Colonic mucosa (tissue), 4 donors: ENCODE measurements around the gene NDEL1. TPM values are rescaled to one million over a fixed set of nuclear protein-coding genes. Genes with fewer than 3 reads are reported as not detected.

Experiments
- DNase-seq: peaks from one replicate; pipeline ENCODE4 v3.0.0-alpha.2; 2020
- H3K27ac ChIP-seq: fragments of 200-600 bp; one replicate; pipeline ENCODE4 v1.8.0; 2021
- H3K27me3 ChIP-seq: fragments of 200-600 bp; one replicate; pipeline ENCODE4 v1.8.0; 2021
- H3K36me3 ChIP-seq: fragments of 200-600 bp; one replicate; pipeline ENCODE4 v1.8.0; 2021
- H3K4me1 ChIP-seq: fragments of 200-600 bp; one replicate; pipeline ENCODE4 v1.8.0; 2021; ENCODE audit warnings: mild to moderate bottlenecking
- H3K4me3 ChIP-seq: fragments of 200-600 bp; one replicate; pipeline ENCODE4 v1.8.0; 2021
- H3K9ac ChIP-seq, 2 donors: one replicate each; pipeline ENCODE4 v1.7.0; 2013; ENCODE audit warnings: control low read depth in 2 of 2, low read depth in 2 of 2, low read length in 2 of 2
- H3K9me3 ChIP-seq: fragments of 200-600 bp; one replicate; pipeline ENCODE4 v1.8.0; 2021
- intact Hi-C: fragments of 100-400 bp; cut with DNase I; formaldehyde crosslinking; loops from one replicate; pipeline ENCODE4 v1.14.1; 2022
- total RNA-seq, 2 donors: library from RNA; stranded (reverse); fragmentation: NEBNext Ultra II Directional in 1 of 2; extraction: Animal tissue kit (Norgen Biotek cat#: 25700) in 1 of 2; gene quantifications; one replicate each; pipeline ENCODE4 v1.2.1, GENCODE V29; 2021
- TF ChIP-seq, protein P1 (sequence below): fragments of 200-600 bp; IDR thresholded peaks from one replicate; pipeline ENCODE4 v1.8.0; 2022; ENCODE audit warnings: antibody characterized with exemption, mild to moderate bottlenecking
- donor health status: healthy.
- donor health status: DM: no; HTN: no; CAD: no.
- donor health status: DM: no; HTN: no; CAD: no.

Gene NDEL1
- total RNA-seq, 2 donors from 2014 or later, result 47.1 TPM

DNA sequence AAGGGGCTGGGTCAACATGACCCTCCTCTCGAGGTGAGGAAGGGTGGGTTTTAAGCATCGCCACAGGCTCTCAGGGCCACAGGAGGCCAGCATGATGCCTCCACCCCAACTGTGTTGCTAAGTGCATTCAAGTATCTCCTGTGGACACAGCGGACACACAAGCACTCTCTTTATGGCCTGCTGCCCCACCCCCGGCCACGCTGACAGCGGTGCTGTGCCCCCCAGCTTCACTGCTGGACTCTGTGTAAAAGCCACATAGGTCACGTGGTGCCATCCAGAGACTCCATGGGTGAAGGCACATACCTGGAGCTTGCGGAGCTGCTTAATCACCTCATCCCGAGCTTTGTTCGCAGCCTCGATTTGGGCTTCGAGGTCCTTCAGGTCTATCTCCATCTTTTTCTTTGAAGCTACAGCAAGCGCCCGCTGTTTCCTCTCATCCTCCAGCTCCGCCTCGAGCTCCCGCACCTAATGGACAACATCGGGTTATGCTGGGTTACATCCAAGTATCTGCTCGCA lies 51.5 kb downstream of the NDEL1 start:
- TF ChIP-seq, protein P1, sequence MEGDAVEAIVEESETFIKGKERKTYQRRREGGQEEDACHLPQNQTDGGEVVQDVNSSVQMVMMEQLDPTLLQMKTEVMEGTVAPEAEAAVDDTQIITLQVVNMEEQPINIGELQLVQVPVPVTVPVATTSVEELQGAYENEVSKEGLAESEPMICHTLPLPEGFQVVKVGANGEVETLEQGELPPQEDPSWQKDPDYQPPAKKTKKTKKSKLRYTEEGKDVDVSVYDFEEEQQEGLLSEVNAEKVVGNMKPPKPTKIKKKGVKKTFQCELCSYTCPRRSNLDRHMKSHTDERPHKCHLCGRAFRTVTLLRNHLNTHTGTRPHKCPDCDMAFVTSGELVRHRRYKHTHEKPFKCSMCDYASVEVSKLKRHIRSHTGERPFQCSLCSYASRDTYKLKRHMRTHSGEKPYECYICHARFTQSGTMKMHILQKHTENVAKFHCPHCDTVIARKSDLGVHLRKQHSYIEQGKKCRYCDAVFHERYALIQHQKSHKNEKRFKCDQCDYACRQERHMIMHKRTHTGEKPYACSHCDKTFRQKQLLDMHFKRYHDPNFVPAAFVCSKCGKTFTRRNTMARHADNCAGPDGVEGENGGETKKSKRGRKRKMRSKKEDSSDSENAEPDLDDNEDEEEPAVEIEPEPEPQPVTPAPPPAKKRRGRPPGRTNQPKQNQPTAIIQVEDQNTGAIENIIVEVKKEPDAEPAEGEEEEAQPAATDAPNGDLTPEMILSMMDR, result no peak
- no peaks in the 10 kb centered on the region for H3K9me3 ChIP-seq
- H3K9ac ChIP-seq, result no peak overlapping the region
- intact Hi-C loops, result no loop called here
- no peak for DNase-seq
- H3K4me1 ChIP-seq, result no peaks in the 10 kb centered on the region
- H3K4me3 ChIP-seq, result no peak overlapping the region
- H3K36me3 ChIP-seq, result no peaks in the 10 kb centered on the region
- no peaks in the 10 kb centered on the region for H3K27me3 ChIP-seq
- no peak overlapping the region for H3K27ac ChIP-seq

DNA sequence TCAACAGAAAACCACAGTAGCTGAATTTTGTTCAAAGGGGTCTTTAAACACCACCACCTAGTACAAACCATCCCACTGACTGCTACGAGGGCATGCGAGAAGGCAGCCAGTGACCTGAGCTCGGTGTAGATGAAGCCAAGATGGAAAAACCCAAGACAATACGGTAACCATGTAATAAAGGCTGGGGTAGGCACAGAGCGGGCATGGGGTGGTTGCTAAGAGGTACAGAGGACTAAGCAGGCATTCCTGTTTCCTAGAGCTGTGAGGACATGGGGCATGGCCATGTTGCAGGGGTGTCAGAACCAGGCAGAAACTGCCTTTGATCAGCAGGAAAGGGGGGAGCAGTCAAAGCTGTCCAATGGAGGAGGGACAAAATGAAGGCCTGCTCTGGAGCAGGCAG lies 52.1 kb downstream of the NDEL1 start:
- no peaks in the 10 kb centered on the region for H3K36me3 ChIP-seq
- no peaks in the 10 kb centered on the region for H3K4me1 ChIP-seq
- TF ChIP-seq, protein P1, result no peak
- H3K27me3 ChIP-seq, result no peaks in the 10 kb centered on the region
- intact Hi-C loops, result no loop called here
- H3K9ac ChIP-seq, result no peak overlapping the region
- H3K9me3 ChIP-seq, result no peaks in the 10 kb centered on the region
- no peak overlapping the region for H3K27ac ChIP-seq
- no peak overlapping the region for H3K4me3 ChIP-seq
- DNase-seq, result no peak

DNA sequence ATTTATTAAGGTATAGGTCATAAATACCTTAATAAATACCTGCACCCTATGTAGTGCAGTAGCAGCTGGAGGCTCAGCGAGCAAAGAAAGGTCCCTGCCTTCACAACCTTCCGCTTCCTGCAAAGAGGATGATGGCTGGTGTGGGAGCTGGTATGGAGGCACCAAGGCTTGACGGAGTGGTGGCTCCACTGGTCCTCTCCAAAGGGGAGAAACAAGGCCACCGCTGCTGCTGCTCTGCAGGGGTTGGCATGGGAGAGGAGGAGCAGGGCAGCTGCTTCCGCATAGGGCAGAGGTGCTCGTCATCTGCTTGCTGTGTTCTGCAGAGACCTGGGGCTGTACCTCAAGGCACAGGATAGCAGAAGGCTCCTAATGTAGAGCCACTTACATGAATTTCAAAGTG lies 52.8 kb downstream of the NDEL1 start:
- Histone ChIP-seq H3K27ac (no peak overlapping the region), H3K36me3 (no peaks in the 10 kb centered on the region), H3K27me3 (no peaks in the 10 kb centered on the region), H3K9me3 (no peaks in the 10 kb centered on the region), H3K4me3 (no peak overlapping the region), H3K4me1 (no peaks in the 10 kb centered on the region), H3K9ac (no peak overlapping the region)
- DNase-seq, result no peak
- TF ChIP-seq, protein P1, result no peak
- intact Hi-C loops, result no loop called here

DNA sequence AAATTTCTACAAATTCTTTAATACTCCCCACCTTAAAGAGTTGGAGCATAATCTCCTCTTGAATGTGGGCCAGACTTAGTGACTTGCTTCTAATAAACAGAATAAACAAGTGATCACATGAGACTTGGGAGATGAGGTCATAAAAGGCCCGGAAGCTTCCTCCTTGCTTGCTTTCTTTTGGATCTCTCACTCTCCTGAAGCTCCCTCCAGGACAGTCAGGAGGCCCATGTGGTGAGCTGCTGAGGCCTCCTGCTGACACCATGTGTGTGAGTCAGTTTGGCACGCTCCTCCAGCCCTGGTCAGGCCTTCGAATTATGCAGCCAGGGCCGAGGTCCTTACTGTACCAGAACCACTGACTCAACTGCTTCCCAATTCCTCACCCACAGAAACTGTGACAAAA lies 53.2 kb downstream of the NDEL1 start:
- Histone ChIP-seq H3K9ac (no peak overlapping the region), H3K9me3 (no peaks in the 10 kb centered on the region), H3K27ac (no peak overlapping the region), H3K4me3 (no peak overlapping the region), H3K4me1 (no peaks in the 10 kb centered on the region), H3K27me3 (no peaks in the 10 kb centered on the region), H3K36me3 (no peaks in the 10 kb centered on the region)
- intact Hi-C loops, result no loop called here
- no peak for DNase-seq
- TF ChIP-seq, protein P1, result no peak

DNA sequence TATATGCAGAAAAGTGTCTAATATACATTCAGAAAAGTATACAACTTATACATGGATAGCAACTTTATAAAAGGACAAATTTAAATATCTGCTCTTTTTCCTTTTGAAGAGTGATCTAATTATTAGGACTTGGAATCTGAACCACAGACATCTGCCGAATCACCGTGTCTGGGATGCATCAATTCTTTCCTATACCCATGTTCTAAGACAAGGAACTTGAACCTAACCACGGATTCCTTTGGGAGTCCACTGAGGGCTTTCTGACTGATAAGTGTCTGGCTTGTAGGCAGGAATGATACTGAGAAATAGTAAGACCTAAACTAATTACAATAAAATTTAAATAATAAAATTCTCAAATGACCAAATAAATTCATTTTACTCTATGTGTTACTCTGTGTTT lies 54.2 kb downstream of the NDEL1 start:
- intact Hi-C loops, result no loop called here
- no peaks in the 10 kb centered on the region for H3K36me3 ChIP-seq
- H3K27me3 ChIP-seq, result no peaks in the 10 kb centered on the region
- H3K9ac ChIP-seq, result no peak overlapping the region
- H3K9me3 ChIP-seq, result no peaks in the 10 kb centered on the region
- TF ChIP-seq, protein P1, result no peak
- H3K4me1 ChIP-seq, result no peaks in the 10 kb centered on the region
- H3K4me3 ChIP-seq, result no peak overlapping the region
- DNase-seq, result no peak
- H3K27ac ChIP-seq, result no peak overlapping the region
